Astrocyte (in vitro differentiated cells and primary cell): ENCODE measurements around the gene HOXD4. TPM values are rescaled to one million over a fixed set of nuclear protein-coding genes. Genes with fewer than 3 reads are reported as not detected.

ENCODE experiments used
- DNase-seq: peaks from one replicate; pipeline ENCODE4 v3.0.0-alpha.2; 2010; ENCODE audit warnings: low read depth
- FAIRE-seq: peaks from 2 replicates; lab custom pipeline; 2011; peaks lifted over from hg19 to GRCh38; lab: Jason Lieb, UNC
- H2AFZ ChIP-seq: 2 replicates; pipeline ENCODE4 v1.6.0; 2012; ENCODE audit warnings: low read depth, low read length, inconsistent platforms
- H3K27ac ChIP-seq: 2 replicates; pipeline ENCODE4 v1.5.1; 2011; ENCODE audit warnings: low read depth, low read length, inconsistent platforms
- H3K27me3 ChIP-seq: 2 replicates; pipeline ENCODE4 v1.6.0; 2011; ENCODE audit warnings: low read length, inconsistent platforms; ENCODE audit not compliant: insufficient read depth
- H3K36me3 ChIP-seq: 2 replicates; pipeline ENCODE4 v1.5.1; 2011; ENCODE audit warnings: low read length, inconsistent platforms; ENCODE audit not compliant: insufficient read depth
- H3K4me1 ChIP-seq: 2 replicates; pipeline ENCODE4 v1.5.1; 2011; ENCODE audit warnings: low read length, inconsistent platforms; ENCODE audit not compliant: insufficient read depth
- H3K4me2 ChIP-seq: 2 replicates; pipeline ENCODE4 v1.6.0; 2012; ENCODE audit warnings: low read length, inconsistent platforms
- H3K4me3 ChIP-seq: 2 replicates; pipeline ENCODE4 v1.5.1; 2011; ENCODE audit warnings: low read depth, mild to moderate bottlenecking, low read length, inconsistent platforms; ENCODE audit not compliant: insufficient read depth
- H3K79me2 ChIP-seq: 2 replicates; pipeline ENCODE4 v1.6.0; 2012; ENCODE audit warnings: mild to moderate bottlenecking, low read length, inconsistent platforms; ENCODE audit not compliant: insufficient read depth
- H3K9ac ChIP-seq: 2 replicates; pipeline ENCODE4 v1.6.0; 2012; ENCODE audit warnings: mild to moderate bottlenecking, low read length, inconsistent platforms
- H3K9me3 ChIP-seq: 2 replicates; pipeline ENCODE4 v1.5.1; 2012; ENCODE audit warnings: low read depth, mild to moderate bottlenecking, low read length, inconsistent platforms; ENCODE audit not compliant: insufficient read depth
- H4K20me1 ChIP-seq: 2 replicates; pipeline ENCODE4 v1.6.0; 2012; ENCODE audit warnings: low read length, inconsistent platforms; ENCODE audit not compliant: insufficient read depth
- H3K27ac Mint-ChIP-seq: one replicate; pipeline ENCODE4 v1.8.0; 2021; ENCODE audit warnings: mild to moderate bottlenecking, mixed read lengths; ENCODE audit not compliant: unreplicated experiment
- H3K27me3 Mint-ChIP-seq: one replicate; pipeline ENCODE4 v1.8.0; 2021; ENCODE audit warnings: low read depth, mixed read lengths; ENCODE audit not compliant: unreplicated experiment
- H3K36me3 Mint-ChIP-seq: one replicate; pipeline ENCODE4 v1.8.0; 2021; ENCODE audit warnings: low read depth, mixed read lengths; ENCODE audit not compliant: unreplicated experiment
- H3K4me1 Mint-ChIP-seq: one replicate; pipeline ENCODE4 v1.8.0; 2021; ENCODE audit warnings: low read depth, mixed read lengths; ENCODE audit not compliant: unreplicated experiment
- H3K4me3 Mint-ChIP-seq: one replicate; pipeline ENCODE4 v1.8.0; 2021; ENCODE audit warnings: mild to moderate bottlenecking, moderate library complexity, mixed read lengths; ENCODE audit not compliant: unreplicated experiment
- H3K9me3 Mint-ChIP-seq: one replicate; pipeline ENCODE4 v1.8.0; 2021; ENCODE audit warnings: mild to moderate bottlenecking, mixed read lengths; ENCODE audit not compliant: unreplicated experiment
- CTCF ChIP-seq: IDR thresholded peaks from 2 replicates; pipeline ENCODE4 v1.5.1; 2011; ENCODE audit warnings: low read depth, mild to moderate bottlenecking, inconsistent platforms, low read length, moderate library complexity; ENCODE audit not compliant: insufficient read depth
- EZH2 ChIP-seq: IDR thresholded peaks from 2 replicates; pipeline ENCODE4 v1.6.1; 2012; ENCODE audit warnings: mild to moderate bottlenecking, low read length, inconsistent platforms; ENCODE audit not compliant: insufficient read depth
- total RNA-seq: library from RNA; stranded (reverse); gene quantifications from 2 replicates; pipeline ENCODE4 v1.2.1, GENCODE V29; 2021

The HOXD4 gene
- total RNA-seq, 1 donor from 2014 or later = not detected

- H3K27me3 Mint-ChIP-seq = peaks cover 83% of the 10 kb centered on the region
- H3K4me3 Mint-ChIP-seq = no peak overlapping the region
- peaks cover 9% of the 10 kb centered on the region for H3K9me3 ChIP-seq
- H3K79me2 ChIP-seq = no peaks in the 10 kb centered on the region
- peak overlapping the region; percentile 84 for H3K27ac Mint-ChIP-seq
- no peaks in the 10 kb centered on the region for H3K4me1 Mint-ChIP-seq
- no peak overlapping the region for H3K27ac ChIP-seq
- H3K9me3 Mint-ChIP-seq = peaks cover 36% of the 10 kb centered on the region
- H2AFZ ChIP-seq = no peak overlapping the region
- no peaks in the 10 kb centered on the region for H3K4me1 ChIP-seq
- no peak overlapping the region for H3K4me2 ChIP-seq
- no peaks in the 10 kb centered on the region for H4K20me1 ChIP-seq
- DNase-seq = no peak
- H3K36me3 ChIP-seq = no peaks in the 10 kb centered on the region
- no peak overlapping the region for H3K9ac ChIP-seq
- no peak overlapping the region for H3K4me3 ChIP-seq
- TF ChIP-seq EZH2 (peak; percentile 86), CTCF (no peak)
- peaks cover 99% of the 10 kb centered on the region for H3K27me3 ChIP-seq
- H3K36me3 Mint-ChIP-seq = peaks cover 5% of the 10 kb centered on the region
- no peak for FAIRE-seq
These were observed 34.1 kb upstream of the HOXD4 start for GRCh38 chr2:176117162-176117822.

- peaks cover 36% of the 10 kb centered on the region for H3K9me3 Mint-ChIP-seq
- Histone ChIP-seq H4K20me1 (no peaks in the 10 kb centered on the region), H3K27me3 (peaks cover 99% of the 10 kb centered on the region), H3K4me1 (peaks cover 4% of the 10 kb centered on the region), H3K79me2 (no peaks in the 10 kb centered on the region), H3K4me3 (no peak overlapping the region), H2AFZ (no peak overlapping the region), H3K27ac (no peak overlapping the region), H3K9ac (no peak overlapping the region), H3K9me3 (peaks cover 9% of the 10 kb centered on the region), H3K36me3 (no peaks in the 10 kb centered on the region), H3K4me2 (no peak overlapping the region)
- H3K36me3 Mint-ChIP-seq = peaks cover 5% of the 10 kb centered on the region
- FAIRE-seq (no peak), DNase-seq (no peak)
- H3K4me1 Mint-ChIP-seq = no peaks in the 10 kb centered on the region
- H3K27ac Mint-ChIP-seq = no peak overlapping the region
- no peak overlapping the region for H3K4me3 Mint-ChIP-seq
- TF ChIP-seq CTCF (no peak), EZH2 (peak; percentile 58)
- H3K27me3 Mint-ChIP-seq = peaks cover 81% of the 10 kb centered on the region
These were observed 33.5 kb upstream of the HOXD4 start for GRCh38 chr2:176117823-176118371.
